Measurements from ENCODE around the gene NCF4. TPM values are rescaled to one million over a fixed set of nuclear protein-coding genes. Genes with fewer than 3 reads are reported as not detected.

The NCF4 gene
- total and polyA plus RNA-seq, 11 donors, result 1.9 to 33.3 (median 4.5) TPM

- peaks cover 0 to 25% (median 0%) of the 10 kb centered on the region in 9 donors for H3K36me3 ChIP-seq
- H3K27me3 ChIP-seq, result peaks cover 0 to 21% (median 0%) of the 10 kb centered on the region in 9 donors
- peak overlapping the region in 1 of 12 donors; percentile 95 for H3K27ac ChIP-seq
- H3K4me3 ChIP-seq, result no peak overlapping the region
- peaks cover 0 to 50% (median 0%) of the 10 kb centered on the region in 12 donors for H3K4me1 ChIP-seq
- no peaks in the 10 kb centered on the region for H3K9me3 ChIP-seq
- ATAC-seq, result no peak
- intact Hi-C loops (cut with DNase I), result loop anchor here in 1 of 10 donors (5.0 kb wide), 1 partner anchor 108 kb away; no protein-coding TSS in a partner anchor
- no peak for TF ChIP-seq POLR2A (IDR thresholded peaks at IDR 0.05)
- 89 to 92% (median 89%) methylated on average over 6 of the region's 6 CpGs for WGBS, 4 donors
- no peak for DNase-seq
Observed at GRCh38 chr22:36863979-36864378, 3.2 kb downstream of the NCF4 start.

- 69 to 75% (median 70%) methylated on average over 14 of the region's 14 CpGs for WGBS, 4 donors
- Histone ChIP-seq H3K27ac (peak overlapping the region in 1 of 12 donors; percentile 95), H3K27me3 (peaks cover 0 to 28% (median under 1%) of the 10 kb centered on the region in 9 donors), H3K4me3 (no peak overlapping the region), H3K4me1 (peaks cover 0 to 47% (median 0%) of the 10 kb centered on the region in 12 donors), H3K36me3 (peaks cover 0 to 29% (median 0%) of the 10 kb centered on the region in 9 donors), H3K9me3 (no peaks in the 10 kb centered on the region)
- DNase-seq (no peak), ATAC-seq (no peak)
- TF ChIP-seq CTCF (IDR thresholded peaks at IDR 0.05) (no peak), POLR2A (IDR thresholded peaks at IDR 0.05) (no peak)
- intact Hi-C loops (cut with DNase I), result loop anchor here in 1 of 10 donors (5.0 kb wide), 1 partner anchor 108 kb away; no protein-coding TSS in a partner anchor
Observed at GRCh38 chr22:36864454-36865215, 3.8 kb downstream of the NCF4 start.

GRCh38 chr22:36865346-36865745, 4.5 kb downstream of the NCF4 start:
- H3K27ac ChIP-seq, result no peak overlapping the region
- TF ChIP-seq CTCF (IDR thresholded peaks at IDR 0.05), result no peak
- TF ChIP-seq POLR2A (IDR thresholded peaks at IDR 0.05), result no peak
- 21 to 34% (median 28%) methylated on average over 13 of the region's 13 CpGs for WGBS, 4 donors
- peaks cover 0 to 35% (median 2%) of the 10 kb centered on the region in 9 donors for H3K27me3 ChIP-seq
- H3K4me1 ChIP-seq, result peaks cover 0 to 42% (median 0%) of the 10 kb centered on the region in 12 donors
- no peak for ATAC-seq
- no peaks in the 10 kb centered on the region for H3K9me3 ChIP-seq
- no peak for DNase-seq
- peaks cover 0 to 34% (median 0%) of the 10 kb centered on the region in 9 donors for H3K36me3 ChIP-seq
- no peak overlapping the region for H3K4me3 ChIP-seq
- intact Hi-C loops (cut with DNase I), result no loop called here

GRCh38 chr22:36867695-36868094, 6.9 kb downstream of the NCF4 start:
- peaks cover 0 to 43% (median 4%) of the 10 kb centered on the region in 9 donors for H3K27me3 ChIP-seq
- WGBS, 4 donors, result 72 to 88% (median 81%) methylated on average over 5 of the region's 5 CpGs
- no peak overlapping the region for H3K27ac ChIP-seq
- no peaks in the 10 kb centered on the region for H3K9me3 ChIP-seq
- no peak overlapping the region for H3K4me3 ChIP-seq
- peaks cover 0 to 53% (median 0%) of the 10 kb centered on the region in 9 donors for H3K36me3 ChIP-seq
- no peak for DNase-seq
- H3K4me1 ChIP-seq, result peaks cover 0 to 25% (median 0%) of the 10 kb centered on the region in 12 donors
- intact Hi-C loops (cut with DNase I), result no loop called here
- TF ChIP-seq POLR2A (IDR thresholded peaks at IDR 0.05) (no peak), CTCF (IDR thresholded peaks at IDR 0.05) (no peak)
- no peak for ATAC-seq
